CD4-positive, alpha-beta T cell treated with Interleukin-17A for 1 hour (primary cell): ENCODE results near the gene ERICH3.
"Not testable (repeated sequence)": the region's sequence is repeated elsewhere in the genome, so short reads cannot be mapped to it uniquely, and the experiment has no call there.

ENCODE experiments used
- DNase-seq: peaks from one replicate; pipeline ENCODE4 v3.0.0-alpha.2; 2020

The ERICH3 gene

GRCh38 chr1:74674278-74675048 is 871 bp upstream of the ERICH3 start:
- DNase-seq: no peak

- not testable (repeated sequence) for DNase-seq
Measured at GRCh38 chr1:74670866-74671265, 2.7 kb downstream of the ERICH3 start.

- no peak for DNase-seq
Measured at GRCh38 chr1:74654708-74655107, 18.9 kb downstream of the ERICH3 start.

GRCh38 chr1:74652711-74653139 is 20.9 kb downstream of the ERICH3 start:
- DNase-seq: no peak

- no peak for DNase-seq
Measured at GRCh38 chr1:74650561-74650960, 23.0 kb downstream of the ERICH3 start.

GRCh38 chr1:74641876-74642275 is 31.7 kb downstream of the ERICH3 start:
- DNase-seq: no peak

- DNase-seq: no peak
Measured at GRCh38 chr1:74641161-74641560, 32.4 kb downstream of the ERICH3 start.

- DNase-seq: no peak
Measured at GRCh38 chr1:74637296-74637695, 36.3 kb downstream of the ERICH3 start.

- DNase-seq: no peak
Measured at GRCh38 chr1:74629283-74629682, 44.3 kb downstream of the ERICH3 start.

GRCh38 chr1:74623716-74624115 is 49.9 kb downstream of the ERICH3 start:
- no peak for DNase-seq

- no peak for DNase-seq
Measured at GRCh38 chr1:74620242-74620641, 53.4 kb downstream of the ERICH3 start.

GRCh38 chr1:74618974-74619373 is 54.6 kb downstream of the ERICH3 start:
- DNase-seq: no peak

- no peak for DNase-seq
Measured at GRCh38 chr1:74613894-74614293, 59.7 kb downstream of the ERICH3 start.

- no peak for DNase-seq
Measured at GRCh38 chr1:74611887-74612286, 61.7 kb downstream of the ERICH3 start.

- no peak for DNase-seq
Measured at GRCh38 chr1:74610961-74611360, 62.6 kb downstream of the ERICH3 start.

GRCh38 chr1:74609810-74610371 is 63.7 kb downstream of the ERICH3 start:
- no peak for DNase-seq

- DNase-seq: no peak
Measured at GRCh38 chr1:74596717-74597116, 76.9 kb downstream of the ERICH3 start.

- DNase-seq: no peak
Measured at GRCh38 chr1:74593887-74594866, 79.4 kb downstream of the ERICH3 start.

- DNase-seq: no peak
Measured at GRCh38 chr1:74592580-74593355, 80.8 kb downstream of the ERICH3 start.

GRCh38 chr1:74591949-74592348 is 81.6 kb downstream of the ERICH3 start:
- no peak for DNase-seq

- DNase-seq: no peak
Measured at GRCh38 chr1:74590288-74590687, 83.3 kb downstream of the ERICH3 start.

GRCh38 chr1:74587888-74588287 is 85.7 kb downstream of the ERICH3 start:
- no peak for DNase-seq
